Measurements from ENCODE around the gene ADCY2.

ADCY2 gene

GRCh38 chr5:7787770-7788169 lies 391.8 kb downstream of the ADCY2 start:
- TF ChIP-seq CREB5 (CRISPR knock-in tag; IDR thresholded peaks at IDR 0.05; ENCODE audit: low read depth), result no peak
- no peak for TF ChIP-seq BACH2 (CRISPR knock-in tag; IDR thresholded peaks at IDR 0.05; ENCODE audit: borderline replicate concordance)
- TF ChIP-seq ZFP30 (CRISPR knock-in tag; IDR thresholded peaks at IDR 0.05), result no peak
- TF ChIP-seq CSDC2 (CRISPR knock-in tag; IDR thresholded peaks at IDR 0.05), result no peak
- TF ChIP-seq, protein P1, sequence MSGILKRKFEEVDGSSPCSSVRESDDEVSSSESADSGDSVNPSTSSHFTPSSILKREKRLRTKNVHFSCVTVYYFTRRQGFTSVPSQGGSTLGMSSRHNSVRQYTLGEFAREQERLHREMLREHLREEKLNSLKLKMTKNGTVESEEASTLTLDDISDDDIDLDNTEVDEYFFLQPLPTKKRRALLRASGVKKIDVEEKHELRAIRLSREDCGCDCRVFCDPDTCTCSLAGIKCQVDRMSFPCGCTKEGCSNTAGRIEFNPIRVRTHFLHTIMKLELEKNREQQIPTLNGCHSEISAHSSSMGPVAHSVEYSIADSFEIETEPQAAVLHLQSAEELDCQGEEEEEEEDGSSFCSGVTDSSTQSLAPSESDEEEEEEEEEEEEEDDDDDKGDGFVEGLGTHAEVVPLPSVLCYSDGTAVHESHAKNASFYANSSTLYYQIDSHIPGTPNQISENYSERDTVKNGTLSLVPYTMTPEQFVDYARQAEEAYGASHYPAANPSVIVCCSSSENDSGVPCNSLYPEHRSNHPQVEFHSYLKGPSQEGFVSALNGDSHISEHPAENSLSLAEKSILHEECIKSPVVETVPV (CRISPR knock-in tag; IDR thresholded peaks at IDR 0.05), result no peak
- ATAC-seq, result no peak

GRCh38 chr5:7789567-7789966 lies 393.6 kb downstream of the ADCY2 start:
- TF ChIP-seq POU6F1 (CRISPR knock-in tag; IDR thresholded peaks at IDR 0.05; ENCODE audit: borderline replicate concordance, low read depth) (no peak), ZNF70 (CRISPR knock-in tag; IDR thresholded peaks at IDR 0.05) (no peak), ARNTL (CRISPR knock-in tag; IDR thresholded peaks at IDR 0.05; ENCODE audit: borderline replicate concordance, low read depth) (no peak), TCF4 (CRISPR knock-in tag; IDR thresholded peaks at IDR 0.05; ENCODE audit: borderline replicate concordance) (no peak), RARB (CRISPR knock-in tag; IDR thresholded peaks at IDR 0.05) (no peak), ZFP3 (CRISPR knock-in tag; IDR thresholded peaks at IDR 0.05) (no peak), ZFP30 (CRISPR knock-in tag; IDR thresholded peaks at IDR 0.05) (no peak), CREB5 (CRISPR knock-in tag; IDR thresholded peaks at IDR 0.05; ENCODE audit: low read depth) (no peak), PATZ1 (CRISPR knock-in tag; IDR thresholded peaks at IDR 0.05; ENCODE audit: borderline replicate concordance) (no peak), TOX (CRISPR knock-in tag; IDR thresholded peaks at IDR 0.05; ENCODE audit: borderline replicate concordance) (no peak), ESRRG (CRISPR knock-in tag; IDR thresholded peaks at IDR 0.05) (no peak), ZNF565 (CRISPR knock-in tag; conservative IDR thresholded peaks at IDR 0.05; ENCODE audit: low read depth) (no peak), ISL1 (CRISPR knock-in tag; IDR thresholded peaks at IDR 0.05) (no peak)
- TF ChIP-seq, protein P1 (CRISPR knock-in tag; IDR thresholded peaks at IDR 0.05), result no peak
- TF ChIP-seq, protein P2, sequence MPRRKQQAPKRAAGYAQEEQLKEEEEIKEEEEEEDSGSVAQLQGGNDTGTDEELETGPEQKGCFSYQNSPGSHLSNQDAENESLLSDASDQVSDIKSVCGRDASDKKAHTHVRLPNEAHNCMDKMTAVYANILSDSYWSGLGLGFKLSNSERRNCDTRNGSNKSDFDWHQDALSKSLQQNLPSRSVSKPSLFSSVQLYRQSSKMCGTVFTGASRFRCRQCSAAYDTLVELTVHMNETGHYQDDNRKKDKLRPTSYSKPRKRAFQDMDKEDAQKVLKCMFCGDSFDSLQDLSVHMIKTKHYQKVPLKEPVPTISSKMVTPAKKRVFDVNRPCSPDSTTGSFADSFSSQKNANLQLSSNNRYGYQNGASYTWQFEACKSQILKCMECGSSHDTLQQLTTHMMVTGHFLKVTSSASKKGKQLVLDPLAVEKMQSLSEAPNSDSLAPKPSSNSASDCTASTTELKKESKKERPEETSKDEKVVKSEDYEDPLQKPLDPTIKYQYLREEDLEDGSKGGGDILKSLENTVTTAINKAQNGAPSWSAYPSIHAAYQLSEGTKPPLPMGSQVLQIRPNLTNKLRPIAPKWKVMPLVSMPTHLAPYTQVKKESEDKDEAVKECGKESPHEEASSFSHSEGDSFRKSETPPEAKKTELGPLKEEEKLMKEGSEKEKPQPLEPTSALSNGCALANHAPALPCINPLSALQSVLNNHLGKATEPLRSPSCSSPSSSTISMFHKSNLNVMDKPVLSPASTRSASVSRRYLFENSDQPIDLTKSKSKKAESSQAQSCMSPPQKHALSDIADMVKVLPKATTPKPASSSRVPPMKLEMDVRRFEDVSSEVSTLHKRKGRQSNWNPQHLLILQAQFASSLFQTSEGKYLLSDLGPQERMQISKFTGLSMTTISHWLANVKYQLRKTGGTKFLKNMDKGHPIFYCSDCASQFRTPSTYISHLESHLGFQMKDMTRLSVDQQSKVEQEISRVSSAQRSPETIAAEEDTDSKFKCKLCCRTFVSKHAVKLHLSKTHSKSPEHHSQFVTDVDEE (CRISPR knock-in tag; IDR thresholded peaks at IDR 0.05), result no peak
- ATAC-seq, result no peak

DNA sequence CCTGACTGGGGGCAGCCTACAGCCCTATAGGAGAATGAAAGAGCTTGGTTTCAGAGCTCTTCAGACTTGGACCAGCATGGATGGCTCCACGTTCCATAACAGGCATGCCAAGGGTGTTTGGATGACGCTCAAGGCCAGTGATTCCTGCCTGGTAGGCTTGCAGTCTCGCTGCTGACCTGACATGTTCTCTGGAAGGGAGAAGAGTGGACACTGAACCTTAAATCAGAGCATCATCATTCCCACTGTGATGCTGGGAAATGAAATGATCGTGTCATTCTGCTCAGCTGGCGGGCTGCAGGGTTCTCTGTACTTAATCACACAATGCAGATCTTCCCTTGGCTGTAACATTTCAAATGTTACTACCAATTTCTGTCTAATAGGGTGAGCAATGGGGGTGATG lies 398.0 kb downstream of the ADCY2 start:
- no peak for ATAC-seq
- TF ChIP-seq ESRRG (CRISPR knock-in tag; IDR thresholded peaks at IDR 0.05) (no peak), TCF4 (CRISPR knock-in tag; IDR thresholded peaks at IDR 0.05; ENCODE audit: borderline replicate concordance) (no peak), POU6F1 (CRISPR knock-in tag; IDR thresholded peaks at IDR 0.05; ENCODE audit: borderline replicate concordance, low read depth) (no peak), GLIS3 (CRISPR knock-in tag; IDR thresholded peaks at IDR 0.05) (no peak), ZC3H10 (CRISPR knock-in tag; IDR thresholded peaks at IDR 0.05) (no peak), ZNF8 (CRISPR knock-in tag; IDR thresholded peaks at IDR 0.05) (no peak), ZNF565 (CRISPR knock-in tag; conservative IDR thresholded peaks at IDR 0.05; ENCODE audit: low read depth) (no peak), RARB (CRISPR knock-in tag; IDR thresholded peaks at IDR 0.05) (no peak)
- TF ChIP-seq, protein P2 (CRISPR knock-in tag; IDR thresholded peaks at IDR 0.05), result no peak

Measured in SK-N-SH treated with all-trans-retinoic acid at 6 μM for 48 hours (cell line).